Measurements from ENCODE around the gene ARHGEF38.
A peak's percentile ranks its signal among the peaks of the same experiment; 100 is the strongest.

The ARHGEF38 gene

GRCh38 chr4:105551965-105552746 lies at the start of gene ARHGEF38:
ARHGEF38 (plus strand) TSS chr4:105552620; CDS start chr4:105552766, 146 bp downstream.
- H3K27ac ChIP-seq, result peak within 1 kb of the TSS; percentile 53
- TF ChIP-seq ZFX (IDR thresholded peaks at IDR 0.05) (no peak), CTCF (conservative IDR thresholded peaks at IDR 0.05) (no peak)

GRCh38 chr4:105503484-105503883 lies 48.9 kb upstream of the ARHGEF38 start:
- H3K27ac ChIP-seq, result no peak overlapping the region
- TF ChIP-seq ZFX (IDR thresholded peaks at IDR 0.05), result no peak
- TF ChIP-seq CTCF (conservative IDR thresholded peaks at IDR 0.05), result no peak

GRCh38 chr4:105504744-105505143 lies 47.7 kb upstream of the ARHGEF38 start:
- H3K27ac ChIP-seq, result no peak overlapping the region
- no peak for TF ChIP-seq CTCF (conservative IDR thresholded peaks at IDR 0.05)
- TF ChIP-seq ZFX (IDR thresholded peaks at IDR 0.05), result no peak

- H3K27ac ChIP-seq, result no peak overlapping the region
- TF ChIP-seq ZFX (IDR thresholded peaks at IDR 0.05) (no peak), CTCF (conservative IDR thresholded peaks at IDR 0.05) (no peak)
Measured at GRCh38 chr4:105509291-105509690, 43.1 kb upstream of the ARHGEF38 start.

GRCh38 chr4:105509714-105510113 lies 42.7 kb upstream of the ARHGEF38 start:
- H3K27ac ChIP-seq, result no peak overlapping the region
- no peak for TF ChIP-seq CTCF (conservative IDR thresholded peaks at IDR 0.05)
- TF ChIP-seq ZFX (IDR thresholded peaks at IDR 0.05), result no peak

GRCh38 chr4:105510245-105510644 lies 42.2 kb upstream of the ARHGEF38 start:
- H3K27ac ChIP-seq, result no peak overlapping the region
- no peak for TF ChIP-seq ZFX (IDR thresholded peaks at IDR 0.05)
- no peak for TF ChIP-seq CTCF (conservative IDR thresholded peaks at IDR 0.05)

- TF ChIP-seq ZFX (IDR thresholded peaks at IDR 0.05) (no peak), CTCF (conservative IDR thresholded peaks at IDR 0.05) (peak; percentile 81)
Measured at GRCh38 chr4:105520819-105521790, 31.3 kb upstream of the ARHGEF38 start.

More at GRCh38 chr4:105520819-105521790, 31.3 kb upstream of the ARHGEF38 start:
- H3K27ac ChIP-seq, result no peak overlapping the region

Data from C4-2B (cell line).